K562 (cell line): ENCODE data around the gene TMEM200B. TPM values are rescaled to one million over a fixed set of nuclear protein-coding genes. Genes with fewer than 3 reads are reported as not detected.

Experiments
- ATAC-seq: fragments of 200-7000 bp; cut with Tn5 transposase; 3 replicates; pipeline ENCODE4 v1.9.1; 2020; ENCODE audit warnings: moderate library complexity
- BruUV-seq: library from RNA; stranded (reverse); fragments of 400-500 nt; replicated peaks from 2 replicates; lab custom pipeline; 2021; lab: Mats Ljungman, UMichigan
- CTCF ChIA-PET: fragments of 300-600 bp; formaldehyde crosslinking; extraction: SDS; loops from one replicate; lab custom pipeline; 2021; ENCODE audit warnings: low intra/inter-chr PET ratio; lab: Yijun Ruan, JAX
- POLR2A ChIA-PET: fragments of 300-600, 350-650 bp; sonication (Branson Sonifier 250); formaldehyde crosslinking; extraction: SDS; loops from one replicate; lab custom pipeline; 2021; ENCODE audit warnings: antibody characterized with exemption, inconsistent platforms; lab: Yijun Ruan, JAX
- DNase-seq, 4 experiments: peaks; one replicate each; pipeline versions ENCODE4 v3.0.0 to v3.0.0-alpha.2; 2011 to 2018; ENCODE audit warnings: low spot score in 3 of 4, mixed read lengths in 3 of 4; ENCODE audit errors: extremely low read depth in 1 of 4
- FAIRE-seq: peaks from 2 replicates; lab custom pipeline; 2011; peaks lifted over from hg19 to GRCh38; lab: Jason Lieb, UNC
- H2AFZ ChIP-seq: 2 replicates; pipeline ENCODE4 v1.6.0; 2011; ENCODE audit warnings: low read depth, low read length, control low read depth, inconsistent platforms
- H3K27ac ChIP-seq: fragments of 200-600 bp; 3 replicates; pipeline ENCODE4 v1.8.0; 2011; ENCODE audit warnings: low read depth, mild to moderate bottlenecking, control low read depth, inconsistent platforms, low read length, moderate library complexity, mixed read lengths; ENCODE audit errors: extremely low read depth
- H3K27me3 ChIP-seq, 2 experiments: fragments of 300-600 bp in 1 of 2; 2 replicates in 1 of 2; 3 replicates in 1 of 2; pipeline versions ENCODE4 v1.6.0 to v1.8.0; 2011; ENCODE audit warnings: inconsistent platforms in 2 of 2, low read length in 2 of 2, mild to moderate bottlenecking in 1 of 2, mixed read lengths in 1 of 2, moderate library complexity in 1 of 2; ENCODE audit not compliant: control insufficient read depth in 2 of 2, insufficient read depth in 2 of 2
- H3K36me3 ChIP-seq: fragments of 300-600 bp; 3 replicates; pipeline ENCODE4 v1.8.0; 2011; ENCODE audit warnings: mild to moderate bottlenecking, low read length, inconsistent platforms; ENCODE audit not compliant: control insufficient read depth, insufficient read depth
- H3K4me1 ChIP-seq, 2 experiments: fragments of 200-600 bp in 1 of 2; replicated peaks in 1 of 2; 2 replicates in 1 of 2; 3 replicates in 1 of 2; pipeline versions ENCODE4 v1.5.1 to v1.8.0; 2011; ENCODE audit warnings: inconsistent platforms in 2 of 2, low read length in 2 of 2, mild to moderate bottlenecking in 1 of 2, mixed read lengths in 1 of 2, moderate library complexity in 1 of 2; ENCODE audit not compliant: control insufficient read depth in 2 of 2, insufficient read depth in 2 of 2
- H3K4me2 ChIP-seq: 2 replicates; pipeline ENCODE4 v1.6.1; 2011; ENCODE audit warnings: low read length, control low read depth, inconsistent platforms, mixed read lengths; ENCODE audit not compliant: insufficient read depth
- H3K4me3 ChIP-seq: fragments of 200-600 bp; sonication (generic), shearing (Covaris generic); 2 replicates; pipeline ENCODE4 v1.5.1; 2016; ENCODE audit warnings: control low read depth, inconsistent platforms
- H3K79me2 ChIP-seq: fragments of 200-600 bp; 3 replicates; pipeline ENCODE4 v1.8.0; 2011; ENCODE audit warnings: low read length, inconsistent platforms; ENCODE audit not compliant: control insufficient read depth, insufficient read depth
- H3K9ac ChIP-seq, 2 experiments: 2 replicates each; pipeline versions ENCODE4 v1.6.0 to v1.6.1; 2011; ENCODE audit warnings: low read depth in 2 of 2, low read length in 2 of 2, control low read depth in 1 of 2, inconsistent platforms in 1 of 2, mild to moderate bottlenecking in 1 of 2, mixed read lengths in 1 of 2; ENCODE audit not compliant: insufficient read depth in 1 of 2
- H3K9me1 ChIP-seq: one replicate; pipeline ENCODE4 v1.6.0; 2011; ENCODE audit warnings: inconsistent platforms, mild to moderate bottlenecking, low read length, moderate library complexity; ENCODE audit not compliant: control insufficient read depth, insufficient read depth
- H3K9me3 ChIP-seq: replicated peaks from 2 replicates; pipeline ENCODE4 v1.5.1; 2011; ENCODE audit warnings: low read depth, low read length, inconsistent platforms; ENCODE audit not compliant: control insufficient read depth, insufficient read depth
- H4K20me1 ChIP-seq: replicated peaks from 2 replicates; pipeline ENCODE4 v1.6.1; 2011; ENCODE audit warnings: low read length, inconsistent platforms, mixed read lengths; ENCODE audit not compliant: control insufficient read depth, insufficient read depth
- EGR1 ChIP-seq: fragments of 450-650 bp; conservative IDR thresholded peaks from 2 replicates; pipeline ENCODE4 v1.6.1; 2017; ENCODE audit warnings: mild to moderate bottlenecking
- GTF2F1 ChIP-seq: IDR thresholded peaks from 2 replicates; pipeline ENCODE4 v1.6.1; 2011; ENCODE audit warnings: low read depth, low read length, improper control_type of control experiment
- MIER1 ChIP-seq: fragments of 450-650 bp; IDR thresholded peaks from 2 replicates; pipeline ENCODE4 v1.6.1; 2016; ENCODE audit warnings: antibody characterized with exemption, mild to moderate bottlenecking, low read depth
- MYBL2 ChIP-seq, 2 experiments: fragments of 450-650 bp in 1 of 2; sonication (generic) in 1 of 2; formaldehyde crosslinking in 1 of 2; IDR thresholded peaks; 2 replicates each; pipeline versions ENCODE4 v1.6.1 to v1.8.1; 2017 to 2022; ENCODE audit warnings: borderline replicate concordance in 1 of 2, inconsistent platforms in 1 of 2, low read depth in 1 of 2, mild to moderate bottlenecking in 1 of 2, missing genetic modification reagents in 1 of 2, moderate library complexity in 1 of 2
- POLR2G ChIP-seq: fragments of 200-400 bp; formaldehyde crosslinking; IDR thresholded peaks from 2 replicates; pipeline ENCODE4 v1.6.1; 2017; ENCODE audit warnings: low read depth, mild to moderate bottlenecking, antibody characterized with exemption, low read length, moderate library complexity
- PRMT5 ChIP-seq: sonication (generic); formaldehyde crosslinking; IDR thresholded peaks from 2 replicates; pipeline ENCODE4 v1.5.0; 2020; ENCODE audit warnings: missing genetic modification reagents
- RBM22 ChIP-seq: fragments of 200-400 bp; formaldehyde crosslinking; IDR thresholded peaks from 2 replicates; pipeline ENCODE4 v1.6.1; 2018; ENCODE audit warnings: low read length, low read depth; ENCODE audit not compliant: poor library complexity, severe bottlenecking
- ZNF551 ChIP-seq: fragments of 250-450 bp; sonication (Bioruptor Pico); IDR thresholded peaks from 2 replicates; pipeline ENCODE4 v1.5.0; 2021; ENCODE audit warnings: mild to moderate bottlenecking, moderate library complexity
- ZNF561 ChIP-seq: fragments of 450-650 bp; formaldehyde crosslinking; conservative IDR thresholded peaks from 2 replicates; pipeline ENCODE4 v1.4.0; 2020; ENCODE audit warnings: mild to moderate bottlenecking, moderate library complexity
- WGBS: fragments of 100-300 bp; shearing (Covaris generic); methylation state at CpG from one replicate; pipeline ENCODE4 v1.1.6; 2016; ENCODE audit warnings: low coverage, mixed read lengths; ENCODE audit not compliant: insufficient coverage; ENCODE audit errors: missing lambda C conversion rate; 5-methylcytosine and 5-hydroxymethylcytosine counted together
- in situ Hi-C: fragments of 300-500 bp; cut with MboI; formaldehyde crosslinking; loops from 4 replicates; pipeline ENCODE4 v1.15.0; 2018; ENCODE audit warnings: inconsistent platforms, mixed read lengths
- intact Hi-C: fragments of 100-400 bp; cut with micrococcal nuclease; formaldehyde crosslinking; loops from 2 replicates; pipeline ENCODE4 v1.14.2; 2022
- polyA plus RNA-seq, 8 experiments: library from polyadenylated mRNA; depleted of rRNA in 4 of 8; stranded (reverse) in 5 of 8; unstranded in 3 of 8; fragments of >200 nt; fragmentation: Nextera tagmentation in 2 of 8; fragmentation: Illumina TruSeq in 1 of 8; extraction: Ambion mirVana in 2 of 8; extraction: Trizol in 1 of 8; gene quantifications; 2 replicates each; pipeline versions ENCODE4 v1.2.1 to v1.2.3, GENCODE V29; 2011 to 2014; ENCODE audit warnings: inconsistent platforms in 1 of 8, missing spikeins in 1 of 8
- total RNA-seq, 7 experiments: library from RNA; depleted of rRNA in 6 of 7; stranded (reverse); fragments of >200 nt in 6 of 7; fragmentation: Illumina TruSeq in 2 of 7; extraction: Trizol in 2 of 7; gene quantifications; 2 replicates each; pipeline versions ENCODE4 v1.2.1 to v1.2.3, GENCODE V29; 2011 to 2021; ENCODE audit warnings: low replicate concordance in 1 of 7

The TMEM200B gene
- total and polyA plus RNA-seq, 9 of the 15 experiments (the other 6 are each of a cell fraction or from before 2014, with no cell fraction given) = 0.04 to 0.35 (median 0.10) TPM; not detected in 1

DNA sequence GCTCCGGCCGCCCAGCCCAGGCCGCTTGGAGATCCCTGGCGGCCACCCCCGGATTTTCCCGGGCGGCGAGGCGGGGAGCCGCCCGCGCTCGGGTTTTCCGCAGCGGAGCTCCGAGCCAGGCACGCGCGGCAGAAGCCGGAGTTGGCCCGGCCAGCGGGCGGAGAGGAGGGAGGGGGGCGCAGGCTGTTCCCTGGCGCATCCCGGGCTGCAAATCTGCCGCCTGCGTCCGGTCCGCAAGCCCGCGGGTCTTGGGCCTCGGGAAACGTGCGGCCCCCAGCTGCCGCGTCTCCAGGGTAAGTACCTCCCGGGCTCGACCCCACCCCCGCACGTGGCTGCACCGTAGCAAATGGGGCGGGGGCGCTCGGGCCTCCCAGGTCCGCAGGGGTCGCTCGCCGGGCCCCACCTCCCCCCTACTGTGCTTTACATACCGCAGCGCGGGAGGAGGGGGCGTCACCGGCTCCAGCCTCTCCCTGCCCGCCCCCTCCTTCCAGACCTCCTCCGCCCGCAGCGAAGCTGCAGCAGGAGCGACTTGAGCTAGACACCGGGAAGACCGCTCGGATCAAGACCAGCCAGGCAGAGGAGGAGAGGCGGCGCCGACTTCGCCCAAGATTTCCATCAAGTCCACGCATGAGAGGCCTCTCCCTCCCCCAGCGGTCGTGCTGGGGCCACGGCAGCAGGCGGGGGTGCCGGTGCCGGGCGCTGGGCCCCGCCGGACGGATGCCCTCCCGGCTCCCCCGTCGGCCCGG lies 1.6 kb downstream of the TMEM200B start:
- intact Hi-C loops = no loop called here
- ChIA-PET CTCF (no interaction called here), POLR2A (interaction anchor here (0.6 to 1.3 kb wide), 5 partner anchors 9 to 1619 kb away, joined by 3 to 4 read pairs (median 3); no protein-coding TSS in a partner anchor)
- no peak overlapping the region for H3K4me2 ChIP-seq
- no peaks in the 10 kb centered on the region for H3K27me3 ChIP-seq
- FAIRE-seq = no peak
- H2AFZ ChIP-seq = no peak overlapping the region
- H3K9ac ChIP-seq = no peak overlapping the region
- peaks cover 6 to 41% of the 10 kb centered on the region in 2 experiments; a peak in 4 of 5 replicates for H3K4me1 ChIP-seq
- no peaks in the 10 kb centered on the region for H3K9me1 ChIP-seq
- ATAC-seq = no peak
- 93% methylated on average over 36 of the region's 81 CpGs for WGBS
- H3K27ac ChIP-seq = no peak overlapping the region
- no peak overlapping the region for H3K4me3 ChIP-seq
- H3K36me3 ChIP-seq = peaks cover 29% of the 10 kb centered on the region
- H4K20me1 ChIP-seq = no peaks in the 10 kb centered on the region
- no TSS peak for BruUV-seq
- no peak for DNase-seq
- no peaks in the 10 kb centered on the region for H3K79me2 ChIP-seq
- TF ChIP-seq ZNF551 (CRISPR knock-in tag) (no peak), EGR1 (peak; percentile 21; the same call in 1 of the 2 replicates), GTF2F1 (no peak), PRMT5 (CRISPR knock-in tag) (no peak), MIER1 (no peak), ZNF561 (no peak), POLR2G (peak; percentile 18), MYBL2 (IDR thresholded peaks at IDR 0.05; ENCODE audit: low read depth) (no peak), MYBL2 (CRISPR knock-in tag; IDR thresholded peaks at IDR 0.05; ENCODE audit: borderline replicate concordance) (no peak), RBM22 (peak; percentile 93)
- TF ChIP-seq, all 486 proteins: peak for 3
- no peaks in the 10 kb centered on the region for H3K9me3 ChIP-seq
- in situ Hi-C loops = no loop called here
